NCI-H146 (cell line): ENCODE measurements around the gene THSD8.
A peak's percentile ranks its signal among the peaks of the same experiment; 100 is the strongest.
"Not testable (repeated sequence)": the region's sequence is repeated elsewhere in the genome, so short reads cannot be mapped to it uniquely, and the experiment has no call there.

ENCODE experiments used
- DNase-seq: peaks from one replicate; lab custom pipeline; 2025; lab: John Stamatoyannopoulos, UW

Gene THSD8

GRCh38 chr19:12825254-12826131, 23.6 kb downstream of the THSD8 start:
- DNase-seq = peak; percentile 76

GRCh38 chr19:12828494-12828893, 26.6 kb downstream of the THSD8 start:
- DNase-seq = peak; percentile 41

- DNase-seq = no peak
Measured at GRCh38 chr19:12833418-12833737, 31.5 kb downstream of the THSD8 start.

- peak; percentile 90 for DNase-seq
Measured at GRCh38 chr19:12833738-12834565, 32.1 kb downstream of the THSD8 start.

- no peak for DNase-seq
Measured at GRCh38 chr19:12834566-12834943, 32.7 kb downstream of the THSD8 start, which contains the start of gene RTBDN. TSS of gene RTBDN (minus strand) at chr19:12834579. CDS start at chr19:12829979, 4,600 bp downstream.

GRCh38 chr19:12834976-12835757, 33.3 kb downstream of the THSD8 start:
- DNase-seq = peak; percentile 20

- no peak for DNase-seq
Measured at GRCh38 chr19:12836529-12836863, 34.6 kb downstream of the THSD8 start.

- DNase-seq = no peak
Measured at GRCh38 chr19:12837225-12837624, 35.4 kb downstream of the THSD8 start.

- peak; percentile 73 for DNase-seq
Measured at GRCh38 chr19:12838182-12838885, 36.5 kb downstream of the THSD8 start, which contains the start of gene MAST1. TSS of gene MAST1 (plus strand) at chr19:12838515. CDS start at chr19:12838573, 58 bp downstream.

- DNase-seq = peak; percentile 49
Measured at GRCh38 chr19:12838886-12839756, 37.3 kb downstream of the THSD8 start.

- DNase-seq = peak; percentile 70
Measured at GRCh38 chr19:12840091-12841079, 38.5 kb downstream of the THSD8 start.

- DNase-seq = no peak
Measured at GRCh38 chr19:12841094-12841493, 39.2 kb downstream of the THSD8 start.

- DNase-seq = no peak
Measured at GRCh38 chr19:12842511-12842910, 40.6 kb downstream of the THSD8 start.

- DNase-seq = no peak
Measured at GRCh38 chr19:12843328-12843727, 41.5 kb downstream of the THSD8 start.

GRCh38 chr19:12843999-12844732, 42.3 kb downstream of the THSD8 start:
- no peak for DNase-seq

GRCh38 chr19:12846613-12847012, 44.7 kb downstream of the THSD8 start:
- DNase-seq = not testable (repeated sequence)

- DNase-seq = peak; percentile 69
Measured at GRCh38 chr19:12847159-12848139, 45.6 kb downstream of the THSD8 start.
